GM19023 (cell line): ENCODE data around the gene MRPL34.
"Not testable (repeated sequence)": the region's sequence is repeated elsewhere in the genome, so short reads cannot be mapped to it uniquely, and the experiment has no call there.

Experiments used
- ATAC-seq: cut with Tn5 transposase; IDR thresholded peaks from one replicate; pipeline ENCODE4 v1.9.1; 2021; ENCODE audit warnings: mild to moderate bottlenecking, moderate library complexity; ENCODE audit not compliant: unreplicated experiment

MRPL34 gene

GRCh38 chr19:17285415-17286135 lies 20.1 kb upstream of the MRPL34 start:
- no peak for ATAC-seq

GRCh38 chr19:17286263-17286662 lies 19.4 kb upstream of the MRPL34 start:
- no peak for ATAC-seq

- no peak for ATAC-seq
These were observed 18.9 kb upstream of the MRPL34 start for GRCh38 chr19:17286752-17287151.

- ATAC-seq: no peak
These were observed 16.2 kb upstream of the MRPL34 start for GRCh38 chr19:17289489-17289888.

GRCh38 chr19:17292301-17293074 lies 13.2 kb upstream of the MRPL34 start:
- peak; percentile 81 for ATAC-seq

DNA sequence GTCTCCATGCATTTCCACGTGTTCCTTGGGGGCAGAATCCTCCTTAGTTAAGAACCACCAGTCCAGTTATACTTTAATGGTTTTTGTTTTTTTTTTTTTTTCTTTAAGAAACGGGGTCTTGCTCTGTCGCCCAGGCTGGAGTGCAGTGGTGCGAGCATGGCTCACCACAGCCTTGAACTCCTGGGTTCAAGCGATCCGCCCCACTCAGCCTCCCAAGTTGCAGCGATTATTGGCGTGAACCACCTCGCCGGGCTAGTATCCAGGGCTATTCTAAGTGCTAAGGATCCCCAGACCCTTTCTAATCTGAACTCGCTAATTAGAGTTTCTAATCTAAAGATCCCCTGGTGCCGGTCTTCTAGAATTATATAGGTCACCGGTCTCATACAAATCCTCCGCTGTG lies 12.1 kb upstream of the MRPL34 start:
- no peak for ATAC-seq

DNA sequence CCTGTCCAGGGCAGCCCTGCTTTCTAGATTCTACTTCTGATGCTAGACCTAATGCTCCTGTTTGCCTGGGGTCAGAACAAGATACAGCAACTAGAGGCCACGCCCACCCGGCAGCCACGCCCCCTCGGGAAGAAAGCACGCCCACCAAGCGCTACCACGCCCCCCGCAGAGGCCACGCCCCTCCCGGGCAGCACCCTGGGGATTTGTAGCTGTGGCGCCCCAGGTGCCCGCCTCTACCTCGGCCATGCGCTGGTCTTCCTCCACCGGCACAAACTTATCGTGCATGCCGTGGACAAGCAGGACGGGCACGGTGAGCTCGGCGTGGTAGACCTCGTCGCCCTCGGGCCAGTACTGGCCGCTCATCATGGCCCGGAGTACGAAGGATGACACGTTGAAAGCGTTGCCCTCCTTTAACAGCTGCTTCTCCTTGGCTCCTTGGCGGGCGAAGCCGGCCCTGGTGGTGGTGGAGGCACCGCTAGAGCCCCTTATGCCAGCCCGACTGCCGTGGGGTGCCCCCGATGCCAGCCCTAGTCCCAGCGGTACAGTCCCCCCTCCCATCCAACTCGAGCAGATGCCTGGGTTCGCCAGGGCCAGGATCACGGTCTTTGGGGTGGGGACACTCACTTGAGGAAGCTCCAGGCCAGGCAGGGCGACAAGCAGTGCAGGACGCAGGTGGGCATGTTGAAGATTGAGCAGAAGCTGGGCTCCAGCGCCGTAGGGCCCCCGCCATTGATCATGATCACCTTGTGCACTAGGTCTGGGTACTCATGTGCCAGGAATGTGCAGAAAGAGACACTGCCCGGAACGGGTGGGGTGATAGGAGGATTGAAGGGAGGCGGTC lies 11.4 kb upstream of the MRPL34 start:
- no peak for ATAC-seq

- ATAC-seq: not testable (repeated sequence)
These were observed 10.1 kb upstream of the MRPL34 start for GRCh38 chr19:17295551-17295950.

- ATAC-seq: no peak
These were observed 9.4 kb upstream of the MRPL34 start for GRCh38 chr19:17296273-17296672.

DNA sequence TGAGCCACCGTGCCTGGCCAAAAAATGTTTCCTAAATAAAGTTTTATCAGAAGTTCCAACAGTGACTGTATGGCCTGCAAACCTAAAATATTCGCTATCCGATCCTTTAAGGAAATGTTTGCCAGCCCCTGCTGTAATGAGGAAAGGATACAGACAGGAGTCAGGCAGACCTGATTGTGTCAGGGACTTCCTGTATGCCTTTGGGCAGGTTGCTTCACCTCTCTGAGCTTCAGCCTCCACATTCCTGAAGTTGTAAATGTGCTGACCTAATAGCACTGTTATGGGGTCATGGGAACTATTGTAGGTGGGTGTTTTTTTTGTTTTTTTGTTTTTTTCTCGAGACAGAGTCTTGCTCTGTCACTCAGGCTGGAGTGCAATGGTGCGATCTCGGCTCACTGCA lies 8.7 kb upstream of the MRPL34 start:
- ATAC-seq: no peak

DNA sequence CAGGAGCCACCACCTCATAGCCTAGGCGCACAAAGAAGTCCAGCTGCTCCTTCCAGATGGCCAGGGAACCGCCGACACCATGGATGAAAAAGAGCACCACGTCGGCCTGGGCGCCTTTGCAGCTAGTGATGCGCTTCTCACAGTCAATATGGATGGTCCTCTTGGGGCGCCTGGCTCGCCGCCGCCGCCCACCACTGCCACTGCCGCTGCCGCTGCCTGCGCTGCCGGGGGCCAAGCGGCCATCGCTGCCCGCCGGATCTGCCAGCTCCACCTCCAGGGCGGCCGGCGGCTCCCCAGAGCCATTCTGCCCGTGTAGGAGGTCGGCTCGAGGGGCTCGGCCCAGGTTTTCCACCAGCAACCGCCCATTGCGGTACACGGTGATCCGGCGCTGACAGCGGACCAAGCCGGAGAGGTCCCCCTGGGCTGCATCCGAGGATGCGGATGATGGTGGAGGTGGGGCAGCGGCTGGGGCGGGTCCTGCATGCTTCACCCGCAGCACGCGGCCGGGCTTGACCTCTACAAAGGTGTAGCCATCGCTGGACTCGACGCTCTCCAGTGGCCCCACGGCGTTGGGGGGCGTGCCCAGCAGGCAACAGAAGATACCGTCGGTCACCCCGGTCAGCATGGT lies 4.6 kb upstream of the MRPL34 start:
- no peak for ATAC-seq

DNA sequence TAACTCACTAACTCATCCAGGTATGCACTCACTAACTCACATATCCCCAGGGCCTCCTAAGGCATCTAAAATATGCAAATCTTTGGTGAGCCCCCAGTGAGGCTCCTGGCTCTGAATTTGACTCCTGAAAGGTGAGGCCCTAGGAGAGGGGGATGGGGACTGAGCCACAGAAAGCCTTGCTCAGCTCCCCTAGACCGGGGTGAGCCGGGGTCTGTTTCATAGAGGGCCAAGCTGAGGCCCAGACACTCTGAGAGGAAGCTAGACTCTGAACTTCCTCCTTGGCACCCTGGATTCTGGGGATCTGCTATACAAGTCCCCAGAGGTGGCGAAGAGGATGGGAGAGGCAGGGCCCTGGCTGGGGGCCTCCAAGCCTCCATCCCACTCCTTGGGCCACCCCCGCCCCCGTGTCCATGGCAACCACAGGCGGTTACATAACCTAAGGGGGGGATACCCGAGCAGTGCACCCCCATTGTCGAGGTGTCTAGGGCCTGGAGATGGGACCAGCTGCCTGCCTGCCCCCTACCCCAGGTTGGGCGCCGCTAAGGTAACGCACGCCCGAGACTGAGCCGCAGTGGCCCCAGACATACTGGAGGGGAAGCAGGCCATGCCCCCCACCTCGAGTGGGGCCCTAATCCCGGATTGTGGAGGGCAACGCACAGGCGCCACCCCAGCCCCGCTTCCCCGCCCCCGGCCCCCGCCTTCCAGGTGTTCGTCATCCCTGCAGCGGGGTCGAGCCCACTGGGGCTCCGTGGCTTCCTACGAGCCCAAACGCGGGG lies 3.1 kb upstream of the MRPL34 start:
- no peak for ATAC-seq

GRCh38 chr19:17303167-17303939 lies 2.3 kb upstream of the MRPL34 start, which contains the start of gene ABHD8:
Gene ABHD8, minus strand, starts transcription at chr19:17303425. Its CDS starts 1,809 bp downstream, at chr19:17301616.
- peak; percentile 67 for ATAC-seq

DNA sequence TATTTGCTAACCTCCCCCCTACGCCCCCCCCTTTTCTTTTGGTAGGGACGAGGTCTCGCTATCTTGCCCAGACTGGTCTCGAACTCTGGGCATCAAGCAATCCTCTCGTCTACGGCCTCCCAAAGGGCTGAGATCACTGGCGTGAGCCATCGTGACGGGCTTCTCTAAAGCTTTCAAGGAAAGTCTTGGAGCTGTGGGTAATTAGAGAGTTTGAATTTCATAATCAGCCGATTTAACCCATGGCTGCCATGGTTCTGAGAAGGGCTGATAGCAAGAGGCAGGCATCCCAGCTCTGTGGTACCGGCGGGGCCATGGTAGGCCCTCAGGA lies 1.8 kb upstream of the MRPL34 start:
- no peak for ATAC-seq

DNA sequence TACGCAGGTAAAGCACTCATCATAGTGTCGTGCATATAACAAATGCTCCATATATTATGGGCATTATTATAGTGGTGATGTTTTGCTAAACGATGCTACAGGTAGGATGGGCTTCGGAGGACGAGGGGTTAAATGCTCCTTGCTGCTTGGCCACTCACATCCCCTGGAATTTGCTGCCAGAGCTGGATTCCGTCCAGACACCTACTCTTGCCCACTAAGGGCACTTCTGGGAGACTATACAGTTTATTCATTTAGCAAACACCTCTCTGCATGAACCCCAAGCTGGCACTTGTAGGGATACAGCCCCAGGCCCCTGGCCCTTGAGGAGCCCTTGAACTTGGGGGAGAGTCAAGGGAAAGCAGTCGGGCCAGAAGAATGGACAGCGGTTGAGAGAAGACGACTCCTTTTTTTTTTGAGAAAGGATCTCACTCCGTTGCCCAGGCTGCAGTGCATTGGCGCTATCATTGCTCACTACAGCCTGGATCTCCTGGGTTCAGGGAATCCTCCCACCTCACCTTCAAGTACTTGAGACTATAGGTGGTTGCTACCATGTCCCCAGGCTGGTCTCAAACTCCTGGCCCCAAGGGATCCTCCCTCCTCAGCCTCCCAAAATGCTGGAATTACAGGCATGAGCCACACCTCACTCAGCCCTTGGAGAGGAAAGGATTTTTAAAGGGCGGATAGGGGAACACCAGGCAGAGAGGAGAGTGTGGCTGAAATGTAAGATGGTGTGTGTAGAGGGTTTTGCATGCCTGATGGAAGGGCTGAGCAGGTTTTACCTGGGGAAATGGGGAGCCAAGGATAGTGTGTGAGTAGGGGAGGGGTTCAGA lies 1.1 kb upstream of the MRPL34 start:
- no peak for ATAC-seq

DNA sequence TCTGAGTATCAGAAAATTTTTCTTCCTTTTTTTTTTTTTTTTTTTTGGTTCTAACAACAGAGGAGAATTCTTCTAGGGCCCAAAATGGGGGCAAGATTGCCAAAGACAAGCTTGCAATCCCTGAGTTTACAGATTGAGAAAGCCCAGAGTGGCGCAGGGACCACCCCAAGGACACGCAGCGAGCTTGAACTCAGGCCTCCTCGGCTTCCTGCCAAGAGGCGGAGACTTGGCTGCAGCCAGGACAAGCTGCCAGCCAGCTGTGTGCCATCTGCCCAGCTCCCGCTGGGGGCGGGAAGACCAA lies 506 bp upstream of the MRPL34 start:
- ATAC-seq: no peak

DNA sequence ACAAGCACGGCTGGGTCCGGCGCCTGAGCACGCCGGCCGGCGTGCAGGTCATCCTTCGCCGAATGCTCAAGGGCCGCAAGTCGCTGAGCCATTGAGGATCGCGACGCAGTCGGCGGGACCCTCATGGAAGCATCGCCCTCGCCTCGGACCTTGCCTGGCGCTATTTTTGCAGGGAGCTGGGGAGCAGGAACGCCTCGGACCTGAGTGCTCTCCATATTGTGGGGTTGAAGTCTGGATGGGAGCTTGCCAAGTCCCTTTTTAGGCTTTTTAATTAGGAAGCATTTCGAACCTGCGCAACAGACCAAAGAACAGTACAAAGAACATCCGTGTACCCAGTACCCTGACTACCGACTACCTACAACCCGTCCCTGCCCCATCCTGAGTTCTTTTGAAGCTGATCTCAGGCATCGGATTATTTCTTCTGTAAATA lies 628 bp downstream of the MRPL34 start:
- ATAC-seq: no peak

GRCh38 chr19:17307876-17308377 lies 2.3 kb downstream of the MRPL34 start:
- ATAC-seq: no peak
